ENCODE measurements around the gene POU3F1. TPM values are rescaled to one million over a fixed set of nuclear protein-coding genes. Genes with fewer than 3 reads are reported as not detected.

The POU3F1 gene
- total RNA-seq, 1 donor from 2014 or later: not detected

DNA sequence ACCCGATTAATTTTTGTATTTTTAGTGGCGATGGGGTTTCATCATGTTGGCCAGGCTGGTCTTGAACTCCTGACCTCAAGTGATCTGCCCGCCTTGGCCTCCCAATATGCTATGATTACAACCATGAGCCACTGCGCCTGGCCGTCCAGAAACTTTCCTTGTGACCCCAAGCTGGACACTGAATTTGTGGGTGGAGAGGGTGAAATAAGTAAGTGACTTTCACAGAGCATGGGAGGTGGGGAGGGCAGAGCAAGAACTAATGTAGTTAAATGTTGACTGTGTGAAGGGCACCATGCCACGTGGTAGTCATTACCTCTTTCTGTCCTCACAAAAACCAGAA, 36.8 kb downstream of the POU3F1 start:
- intact Hi-C loops (cut with micrococcal nuclease): loop anchor here (5.0 to 10.0 kb wide), 3 partner anchors 78 to 1865 kb away; partner anchors contain the start of genes C1orf122, TRAPPC3 and YRDC

DNA sequence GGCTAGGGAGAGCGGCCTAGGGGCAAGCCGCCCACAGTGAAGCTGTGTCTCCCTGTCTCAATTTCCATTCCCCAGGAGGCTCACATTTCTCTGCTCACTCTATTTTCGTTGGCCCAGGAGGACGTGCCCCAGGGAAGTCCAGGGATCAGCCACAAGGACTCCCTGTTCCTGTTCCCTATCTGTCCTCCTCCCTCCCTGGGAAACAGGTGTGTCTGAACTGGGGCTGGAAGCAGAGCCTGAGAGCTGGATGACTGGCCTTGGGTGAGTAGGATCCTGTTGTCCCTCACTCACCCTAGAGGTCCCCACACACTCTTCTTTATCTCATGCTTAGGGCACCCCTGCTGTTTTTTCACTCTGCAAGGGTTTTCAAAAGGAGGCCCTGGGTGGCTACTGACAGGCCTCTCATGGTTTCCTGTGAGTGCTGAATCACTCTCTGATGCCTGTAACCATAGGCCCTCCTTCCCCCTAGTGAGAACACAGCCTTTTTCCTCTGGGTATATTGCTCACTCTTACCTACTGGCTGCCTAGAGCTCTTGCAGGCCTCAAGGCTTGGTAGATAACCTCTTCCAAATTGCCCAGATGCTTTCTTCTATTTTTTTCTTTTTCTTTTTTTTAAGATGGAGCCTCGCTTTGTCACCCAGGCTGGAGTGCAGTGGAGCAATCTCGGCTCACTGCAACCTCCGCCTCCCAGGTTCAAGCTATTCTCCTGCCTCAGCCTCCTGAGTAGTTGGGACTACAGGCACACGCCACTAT, 37.3 kb downstream of the POU3F1 start:
- intact Hi-C loops (cut with micrococcal nuclease): no loop called here

DNA sequence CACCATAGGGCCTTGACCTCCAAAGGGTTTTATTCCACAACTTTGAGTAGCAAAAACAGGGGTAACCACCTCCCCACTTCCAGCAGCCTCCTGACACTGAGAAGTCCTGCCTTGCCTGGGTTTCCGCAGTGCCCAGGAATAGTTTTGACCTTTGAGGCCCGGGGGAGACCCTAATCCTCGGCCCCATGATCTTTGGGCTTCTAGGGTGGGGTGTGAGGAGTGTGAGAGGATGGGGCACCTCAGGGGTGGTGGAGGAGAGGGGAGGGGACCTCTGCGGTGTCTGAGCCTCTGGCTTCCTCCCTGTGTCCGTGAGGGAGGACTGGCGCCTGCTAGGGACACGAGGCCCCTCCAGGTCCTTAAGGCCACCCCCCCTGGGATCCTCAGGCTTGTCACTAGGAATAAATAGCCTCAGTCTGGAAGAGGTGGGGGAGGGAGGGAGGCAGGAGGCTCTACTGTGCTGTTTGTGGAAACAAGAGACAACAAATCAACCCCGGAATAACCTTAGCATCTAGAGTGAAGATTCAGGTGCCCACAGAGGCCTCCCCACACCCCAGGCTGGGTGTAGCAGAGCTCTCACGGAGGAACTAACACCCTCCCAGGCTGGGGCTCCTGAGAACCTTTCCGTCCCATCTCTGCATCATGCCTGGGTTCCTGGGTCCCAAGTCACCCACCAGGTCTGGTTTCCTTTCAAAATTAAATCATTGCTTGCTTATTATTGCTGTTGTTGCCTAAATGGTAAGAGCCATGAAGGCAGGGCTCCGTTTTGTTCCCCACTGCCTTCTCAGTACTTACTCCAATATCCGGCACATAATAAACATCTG, 40.4 kb downstream of the POU3F1 start:
- intact Hi-C loops (cut with micrococcal nuclease): no loop called here

DNA sequence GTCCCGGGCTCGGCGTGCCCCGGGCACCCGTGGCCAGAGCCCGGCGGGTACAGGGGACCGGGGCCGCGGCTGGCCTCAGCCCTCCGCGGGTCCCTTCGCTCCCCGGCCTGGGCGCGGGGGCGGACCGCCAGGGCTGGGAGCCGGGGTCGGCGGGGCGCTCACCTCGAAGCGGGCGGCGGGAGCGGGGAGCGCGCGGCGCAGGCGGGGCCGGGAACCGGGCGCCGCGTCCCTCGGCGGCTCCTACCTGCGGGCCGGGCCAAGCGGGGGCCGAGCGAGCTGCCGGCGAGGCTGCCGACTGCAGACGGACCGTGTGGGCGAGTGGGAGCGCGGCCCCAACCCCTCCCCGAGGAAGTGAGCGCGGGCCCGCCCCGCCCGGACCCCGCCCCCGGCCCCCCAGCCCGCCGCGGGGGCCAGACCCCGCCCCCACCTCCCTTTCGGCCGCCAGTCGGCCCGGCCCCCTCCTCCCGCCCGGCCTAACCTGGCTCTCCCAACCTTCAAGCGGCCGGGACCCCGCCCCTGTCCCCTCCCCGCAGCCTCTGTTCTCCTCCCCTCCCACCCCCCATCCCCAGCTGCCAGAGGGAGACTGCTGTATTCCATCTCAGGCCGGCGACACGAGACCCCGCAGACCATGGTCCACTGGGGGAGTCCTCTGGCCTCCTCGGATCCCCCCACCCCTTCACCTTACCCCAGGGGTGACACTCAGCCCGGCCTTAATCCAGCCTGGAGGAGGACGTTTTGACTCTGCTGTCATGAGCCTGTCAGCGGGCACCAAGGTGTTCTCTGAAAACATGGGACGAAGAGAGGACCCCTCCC, 41.2 kb downstream of the POU3F1 start, which contains the start of gene FHL3:
TSS of gene FHL3 (minus strand) at position 320 of the 813 bp plus-strand sequence. CDS start 6,102 bp downstream, outside the sequence.
- intact Hi-C loops (cut with micrococcal nuclease): loop anchor here (2.0 kb wide), 1 partner anchor 15 kb away; the partner anchor contains the start of gene SF3A3

DNA sequence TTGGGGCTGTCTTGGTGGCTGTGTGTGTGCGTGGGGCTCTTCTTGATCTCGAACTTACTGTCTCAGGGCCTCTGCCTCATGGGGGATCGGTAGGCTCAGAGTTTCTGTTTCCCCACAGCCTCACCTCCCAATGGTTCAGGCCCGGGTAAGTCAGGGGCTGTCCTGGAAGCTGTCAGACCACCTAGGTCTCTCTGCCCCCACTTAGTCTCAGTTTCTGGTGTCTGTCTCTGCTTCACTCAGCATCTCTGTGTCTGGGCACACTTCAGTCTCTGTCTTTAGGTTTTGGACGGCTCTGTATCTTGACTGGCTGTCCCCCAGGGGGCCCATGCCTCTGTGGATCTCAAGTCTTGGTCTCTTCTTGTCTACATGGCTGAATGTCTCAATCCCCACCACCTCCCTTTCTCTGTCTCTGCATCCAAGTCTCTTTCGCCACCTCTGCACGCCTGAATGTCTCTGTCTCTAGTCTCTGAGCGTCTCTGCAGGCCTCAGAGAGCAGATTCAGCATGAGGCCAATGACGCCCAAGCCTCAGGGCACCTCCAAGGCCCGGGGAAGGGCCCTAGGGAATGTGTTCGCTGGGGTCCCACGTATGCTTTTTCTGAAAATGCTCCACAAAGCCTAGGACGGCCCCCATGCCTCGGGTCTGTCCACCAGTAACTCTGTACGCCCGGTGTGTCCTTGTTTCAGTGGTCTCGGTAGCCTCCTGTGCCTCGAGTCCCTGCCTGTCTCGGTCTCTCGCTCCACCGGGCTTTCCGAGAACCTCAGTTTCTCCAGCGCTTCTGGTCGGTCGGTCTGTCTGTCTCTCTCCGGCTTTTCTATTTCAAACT, 42.1 kb downstream of the POU3F1 start:
- intact Hi-C loops (cut with micrococcal nuclease): loop anchor here (2.0 kb wide), 1 partner anchor 14 kb away; the partner anchor contains the start of gene SF3A3

DNA sequence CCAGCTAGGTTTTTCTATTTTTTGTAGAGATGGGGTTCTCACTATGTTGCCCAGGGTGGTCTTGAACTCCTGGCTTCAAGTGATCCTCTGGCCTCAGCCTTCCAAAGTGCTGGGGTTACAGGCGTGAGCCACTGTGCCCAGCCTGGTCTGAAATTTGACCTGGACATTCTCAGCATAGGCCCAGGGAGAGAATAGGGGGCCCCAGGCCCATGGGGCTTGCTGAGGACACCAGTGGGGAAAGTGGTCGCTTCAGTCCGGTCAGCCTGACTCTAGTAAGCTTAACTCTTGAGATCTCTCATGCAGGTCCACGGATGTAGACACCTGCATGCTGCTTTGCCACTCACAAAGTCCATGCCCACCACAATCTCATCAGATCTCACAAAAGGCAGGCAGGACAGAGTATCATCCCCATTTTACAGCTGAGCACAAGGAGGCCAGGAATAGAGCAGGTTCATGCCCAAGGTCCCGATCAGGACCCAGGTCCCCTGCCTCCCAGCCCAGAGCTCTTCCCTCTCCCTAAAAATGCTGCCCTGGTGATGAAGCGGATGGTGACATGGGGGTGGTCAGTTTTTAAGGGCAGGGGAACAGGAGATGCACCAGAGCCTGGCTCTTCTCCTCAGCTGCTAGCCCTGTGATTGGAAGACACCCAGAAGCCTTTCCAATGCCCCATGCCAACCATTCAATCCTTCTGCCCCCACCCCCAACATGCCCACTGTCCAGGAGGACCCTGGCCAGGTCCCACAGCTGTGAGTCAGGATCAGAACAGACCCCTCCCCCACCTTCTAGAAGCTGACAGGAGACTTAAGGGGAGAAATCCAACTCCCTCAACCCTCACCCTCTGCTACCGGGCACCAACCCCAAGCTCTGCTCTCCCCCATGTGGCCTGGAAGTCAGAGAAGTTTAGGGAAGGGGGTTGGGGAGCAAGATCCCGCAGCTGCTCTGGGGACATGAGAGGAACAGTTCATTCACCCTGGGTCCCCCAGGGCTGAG, 43.0 kb downstream of the POU3F1 start:
- intact Hi-C loops (cut with micrococcal nuclease): loop anchor here (2.0 kb wide), 1 partner anchor 13 kb away; the partner anchor contains the start of gene SF3A3

DNA sequence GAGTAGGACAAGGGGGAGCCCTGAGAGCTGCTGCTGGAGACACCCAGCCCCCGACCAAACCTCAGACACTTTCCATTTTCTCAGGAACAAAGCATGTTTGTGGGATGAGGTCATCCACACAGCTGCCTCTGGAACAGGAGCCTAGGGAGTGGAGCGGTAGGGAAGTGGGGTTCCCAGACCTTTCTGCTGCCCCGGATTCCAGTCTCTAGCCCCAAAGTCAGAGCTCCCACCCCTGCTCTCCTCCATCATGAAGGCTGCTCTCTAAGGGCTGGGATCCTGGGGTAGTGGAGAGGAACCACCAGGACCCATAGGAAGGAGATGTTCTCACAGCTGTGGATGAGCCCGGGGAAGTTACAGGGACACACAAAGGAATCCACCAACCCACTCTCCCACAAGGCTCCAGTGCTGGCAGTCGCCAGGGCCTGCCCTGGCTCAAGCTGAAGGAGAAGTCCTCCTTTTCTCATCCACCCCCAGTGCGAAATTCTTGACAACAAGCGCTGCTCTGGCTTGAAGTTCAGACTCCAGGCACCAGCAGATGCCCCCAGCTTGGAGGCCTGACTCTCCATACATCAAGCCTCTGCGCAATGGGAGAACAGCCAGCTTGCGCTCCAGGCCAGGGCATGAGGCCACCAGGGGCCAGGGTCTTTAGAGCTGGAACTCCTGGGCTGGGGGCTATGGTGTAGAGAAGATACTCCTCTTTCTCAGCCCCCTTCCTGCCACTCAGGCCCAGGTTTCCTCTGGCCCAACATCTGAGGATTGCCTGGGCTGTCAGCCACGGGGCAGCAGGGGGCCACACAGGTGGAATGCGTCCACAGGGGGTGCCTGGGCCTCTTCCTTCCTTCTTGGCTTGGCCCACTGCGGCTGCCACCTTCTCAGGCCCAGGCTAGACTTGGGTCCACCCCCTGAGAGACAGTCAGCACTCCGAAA, 45.8 kb downstream of the POU3F1 start:
- intact Hi-C loops (cut with micrococcal nuclease): no loop called here

DNA sequence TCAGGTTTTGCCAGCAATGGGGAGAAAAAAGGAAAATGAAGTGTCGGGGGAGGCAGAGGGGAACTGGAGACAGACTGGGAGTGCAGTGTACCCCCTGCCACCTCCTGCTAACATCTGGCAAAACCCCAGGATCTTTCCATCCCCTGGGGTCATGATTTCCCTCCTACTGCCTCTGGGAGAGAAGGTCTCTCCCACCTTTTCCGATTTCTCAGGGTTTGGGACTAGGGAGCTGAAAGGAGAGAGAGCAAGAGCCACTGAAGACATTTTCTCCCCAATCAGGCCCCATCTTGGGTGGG, 46.4 kb downstream of the POU3F1 start:
- intact Hi-C loops (cut with micrococcal nuclease): no loop called here

DNA sequence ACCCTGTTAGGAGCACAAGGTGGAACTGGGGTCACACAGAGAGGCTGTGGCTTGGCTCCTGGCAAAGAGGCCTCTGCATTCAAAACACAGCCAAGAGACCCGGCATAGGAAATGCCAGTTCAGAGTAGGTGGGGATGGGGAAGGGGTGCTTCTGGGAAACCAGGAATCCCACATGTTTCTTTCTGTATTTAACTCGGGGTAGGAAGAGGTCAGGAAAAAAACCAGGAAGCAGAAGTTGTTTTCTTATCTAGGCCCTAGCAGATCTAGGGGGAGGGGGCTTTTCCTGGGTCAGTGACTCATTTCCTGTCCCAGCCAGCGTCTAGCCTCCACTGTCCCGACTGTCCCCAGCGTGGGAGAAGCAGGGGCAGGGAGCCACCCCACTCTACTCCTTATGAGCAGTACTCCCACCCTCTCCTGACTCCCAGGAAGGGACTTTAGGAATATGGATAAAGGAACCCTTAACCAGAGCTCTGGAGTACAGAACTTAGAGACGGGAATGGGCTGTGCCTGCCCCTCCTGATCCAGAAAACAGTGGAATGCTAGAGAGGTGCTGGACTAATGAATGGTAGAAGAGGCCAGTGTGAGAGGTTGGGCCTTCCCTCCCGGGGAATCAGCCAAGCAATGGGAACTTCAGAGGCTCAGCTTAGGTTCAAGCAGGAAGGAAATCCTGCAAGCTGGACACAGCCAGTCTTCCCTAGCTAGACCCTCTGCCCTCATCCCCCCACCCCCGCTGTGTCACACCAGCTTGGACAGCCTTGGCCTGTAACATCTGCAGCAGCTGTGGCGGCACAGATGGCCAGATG, 47.0 kb downstream of the POU3F1 start:
- intact Hi-C loops (cut with micrococcal nuclease): no loop called here

DNA sequence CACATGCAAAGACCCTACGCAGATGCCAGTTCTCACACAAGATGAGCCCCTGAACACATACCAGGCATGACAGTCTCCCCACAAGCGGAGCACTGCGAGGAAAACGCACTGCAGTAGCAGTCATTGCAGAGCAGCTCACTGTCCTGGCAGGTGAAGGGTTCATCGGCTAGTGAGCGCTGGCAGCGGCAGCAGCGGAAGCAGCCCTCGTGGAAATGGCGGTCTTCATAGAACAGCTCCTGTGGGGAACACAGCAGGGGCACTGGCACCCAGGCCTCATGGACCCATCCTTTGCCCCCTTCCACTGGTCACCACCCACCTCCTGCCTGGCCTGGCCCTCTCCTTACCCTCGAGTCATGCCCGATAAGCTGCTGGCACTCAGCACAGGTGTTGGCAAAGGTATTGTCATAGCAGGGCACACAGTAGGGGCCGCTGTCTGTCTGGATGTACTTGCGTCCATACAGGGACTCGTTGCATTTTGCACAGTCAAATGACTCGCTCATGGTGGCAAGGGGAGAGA, 47.6 kb downstream of the POU3F1 start:
- intact Hi-C loops (cut with micrococcal nuclease): no loop called here

DNA sequence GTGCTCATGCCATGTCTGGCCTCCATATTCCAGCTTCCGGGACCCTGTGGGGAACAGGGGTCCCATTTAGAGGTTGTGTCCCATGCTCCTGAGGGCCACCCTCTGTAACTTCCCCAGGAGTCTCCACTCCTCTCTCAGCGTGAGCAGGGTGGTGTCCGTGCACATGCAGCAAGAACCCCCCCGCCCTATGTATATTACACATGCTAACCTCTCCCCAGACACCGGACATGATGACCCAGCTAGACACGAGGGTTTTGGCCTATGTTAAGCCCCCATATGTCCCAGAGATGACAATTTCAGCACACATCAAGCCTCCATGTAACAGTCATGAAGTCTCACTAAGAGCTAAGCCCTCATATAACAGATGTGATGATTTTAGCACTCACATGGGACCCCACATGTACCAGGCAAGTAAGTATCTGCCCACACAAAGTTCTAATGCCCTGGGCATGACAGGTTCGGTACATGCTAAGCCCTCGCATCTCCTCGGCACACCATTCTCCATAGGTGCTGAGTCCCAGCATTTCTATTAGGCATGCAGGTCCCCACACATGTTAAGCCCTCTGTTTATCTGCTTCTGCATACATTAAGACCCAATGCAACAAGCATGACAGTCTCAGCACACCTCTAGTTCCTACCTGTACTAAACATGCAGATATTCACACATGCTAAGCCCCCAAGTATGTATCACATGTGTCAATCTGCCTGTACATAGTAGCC, 48.3 kb downstream of the POU3F1 start:
- intact Hi-C loops (cut with micrococcal nuclease): no loop called here

DNA sequence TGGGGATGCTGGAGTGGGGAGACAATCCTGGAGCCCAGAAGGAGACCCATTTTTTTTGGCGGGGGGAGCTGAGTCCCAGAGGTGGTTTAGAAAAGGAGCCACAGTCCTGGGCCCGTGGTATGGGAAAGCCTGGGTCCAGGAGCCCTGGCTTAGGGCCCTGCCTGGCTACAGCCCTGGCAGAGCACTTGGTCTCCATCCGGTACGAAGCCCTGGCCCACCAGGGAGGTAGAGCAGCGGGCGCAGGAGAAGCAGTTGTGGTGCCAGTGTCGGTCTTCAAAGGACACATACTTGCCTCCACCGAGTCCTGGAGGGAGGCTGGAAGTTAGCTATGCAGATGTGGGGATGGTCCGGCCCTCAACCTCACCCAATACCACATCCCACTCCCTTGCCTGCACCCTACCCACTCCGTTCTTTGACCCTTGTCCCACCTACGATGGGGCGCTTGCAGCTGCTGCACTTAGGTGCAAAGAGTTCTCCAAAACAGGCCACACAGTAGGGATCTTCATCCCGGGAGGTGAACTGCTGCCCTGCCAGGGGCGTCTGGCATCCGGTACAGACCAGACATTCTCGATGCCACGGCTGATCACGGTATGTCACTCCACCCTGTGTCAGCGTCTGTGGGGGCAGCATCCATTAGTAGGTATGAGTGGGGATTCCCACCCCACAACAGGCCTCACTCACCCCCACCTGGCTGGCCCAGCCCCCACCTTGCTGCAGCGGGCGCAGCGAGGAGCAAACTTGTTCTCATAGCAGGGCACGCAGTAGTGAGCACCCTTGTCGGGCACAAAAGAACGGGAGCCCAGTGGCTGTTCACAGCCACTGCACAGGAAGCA, 49.1 kb downstream of the POU3F1 start:
- intact Hi-C loops (cut with micrococcal nuclease): no loop called here

DNA sequence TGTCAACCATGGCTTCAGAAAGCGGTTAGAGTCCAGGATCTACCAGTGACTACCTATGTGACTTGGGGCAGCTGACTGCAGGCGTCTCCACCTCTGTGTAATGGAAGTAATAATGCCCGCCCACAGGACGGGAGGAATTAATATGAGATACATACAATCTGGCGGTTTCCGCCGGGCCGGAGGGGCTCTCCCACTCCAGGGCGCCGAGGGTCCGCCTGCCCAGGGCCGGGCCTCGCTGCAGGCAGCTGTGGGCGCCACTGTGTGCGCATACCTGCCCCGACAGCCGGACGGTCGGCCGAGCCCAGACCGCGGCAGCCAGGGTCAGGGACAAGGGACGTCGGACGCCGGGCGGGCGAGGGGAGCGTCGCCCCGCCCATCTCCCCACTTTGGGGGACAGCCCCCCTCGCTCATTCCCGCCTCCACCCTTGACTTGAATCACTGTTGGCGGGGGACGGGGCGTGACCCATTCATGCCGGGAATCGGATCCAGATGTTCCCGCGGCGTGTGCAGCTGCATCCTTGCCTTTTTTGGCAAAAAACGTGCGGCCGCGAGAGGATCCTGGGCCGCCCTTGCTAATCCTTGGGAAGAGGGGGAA, 50.7 kb downstream of the POU3F1 start:
- intact Hi-C loops (cut with micrococcal nuclease): no loop called here

DNA sequence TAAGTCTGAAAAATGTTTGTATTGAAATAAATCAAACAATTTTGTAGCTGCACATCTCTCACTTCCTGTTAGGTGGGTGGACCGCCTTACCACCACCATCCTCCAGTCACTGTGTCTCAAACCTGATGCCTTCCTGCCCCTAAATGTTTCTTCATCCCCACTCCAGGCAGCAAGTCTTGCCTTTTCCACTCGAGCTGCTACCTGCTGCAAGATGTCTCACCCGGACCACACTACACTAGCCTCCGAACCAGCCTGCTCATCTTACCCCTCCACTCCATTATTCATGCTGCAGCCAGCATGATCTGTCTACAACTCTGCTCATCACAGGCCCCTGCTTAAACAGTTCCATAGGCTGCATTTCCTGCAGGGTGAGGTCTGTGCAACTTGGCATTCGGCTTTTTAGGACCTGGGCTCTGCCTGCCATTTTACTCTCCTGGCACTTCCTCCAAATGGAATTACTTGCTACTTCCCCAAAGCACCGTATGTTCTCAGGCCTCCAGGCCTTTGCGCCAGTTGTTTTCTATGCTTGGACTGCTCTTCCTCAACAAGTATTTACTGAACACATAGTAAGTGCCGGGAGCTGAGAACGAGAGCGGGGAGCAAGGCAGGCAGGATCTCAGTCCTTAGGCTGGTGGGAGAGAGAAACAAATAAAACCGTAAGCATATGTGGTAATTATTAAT, 51.6 kb downstream of the POU3F1 start:
- intact Hi-C loops (cut with micrococcal nuclease): loop anchor here (5.0 kb wide), 2 partner anchors 188 to 443 kb away; partner anchors contain the start of genes C1orf122, SNIP1 and YRDC

All from T-helper 2 cell treated with Interferon-gamma antibody and Interleukin-4, amounts not matched to agents 100 ng/mL and 5 ng/mL, for 36 hours (primary cell).